H9 (cell line): Measurements from ENCODE around the gene CYP2C18. TPM values are rescaled to one million over a fixed set of nuclear protein-coding genes. Genes with fewer than 3 reads are reported as not detected.

Experiments
- DNase-seq: peaks from one replicate; pipeline ENCODE4 v3.0.0-alpha.2; 2017
- H2AFZ ChIP-seq: one replicate; pipeline ENCODE4 v1.6.1; 2013; ENCODE audit warnings: mild to moderate bottlenecking, low read length, control low read depth, moderate library complexity
- H2AK5ac ChIP-seq: 2 replicates; pipeline ENCODE4 v1.6.1; 2013; ENCODE audit warnings: low read length, control low read depth, mixed read lengths; ENCODE audit not compliant: insufficient read length
- H2BK120ac ChIP-seq: one replicate; pipeline ENCODE4 v1.6.1; 2013; ENCODE audit warnings: low read depth, mild to moderate bottlenecking, low read length, control low read depth, inconsistent platforms; ENCODE audit not compliant: poor library complexity, severe bottlenecking
- H2BK12ac ChIP-seq: 2 replicates; pipeline ENCODE4 v1.6.1; 2013; ENCODE audit warnings: low read length, control low read depth, mixed read lengths, low read depth; ENCODE audit not compliant: insufficient read length
- H2BK15ac ChIP-seq: 2 replicates; pipeline ENCODE4 v1.6.1; 2013; ENCODE audit warnings: low read depth, low read length, control low read depth
- H2BK20ac ChIP-seq: one replicate; pipeline ENCODE4 v1.6.1; 2013; ENCODE audit warnings: low read depth, mild to moderate bottlenecking, low read length, control low read depth, inconsistent platforms; ENCODE audit not compliant: poor library complexity, severe bottlenecking
- H2BK5ac ChIP-seq: 2 replicates; pipeline ENCODE4 v1.6.1; 2013; ENCODE audit warnings: low read length, control low read depth, mixed read lengths; ENCODE audit not compliant: insufficient read length
- H3K14ac ChIP-seq: 2 replicates; pipeline ENCODE4 v1.6.1; 2013; ENCODE audit warnings: low read length, control low read depth; ENCODE audit not compliant: insufficient read depth
- H3K18ac ChIP-seq: 2 replicates; pipeline ENCODE4 v1.6.1; 2013; ENCODE audit warnings: low read depth, mild to moderate bottlenecking, mixed read lengths, low read length, control low read depth; ENCODE audit not compliant: insufficient read length
- H3K23ac ChIP-seq: 2 replicates; pipeline ENCODE4 v1.6.1; 2013; ENCODE audit warnings: low read length, control low read depth, mixed read lengths, low read depth; ENCODE audit not compliant: insufficient read length
- H3K23me2 ChIP-seq: 2 replicates; pipeline ENCODE4 v1.6.1; 2013; ENCODE audit warnings: low read depth, mild to moderate bottlenecking, mixed read lengths, low read length, control low read depth; ENCODE audit not compliant: insufficient read length, poor library complexity, severe bottlenecking
- H3K27ac ChIP-seq: 2 replicates; pipeline ENCODE4 v1.5.1; 2013; ENCODE audit warnings: low read length, control low read depth, mixed read lengths, low read depth; ENCODE audit not compliant: insufficient read length
- H3K27me3 ChIP-seq: 2 replicates; pipeline ENCODE4 v1.6.1; 2013; ENCODE audit warnings: low read length, control low read depth, inconsistent platforms; ENCODE audit not compliant: insufficient read depth
- H3K4ac ChIP-seq: 2 replicates; pipeline ENCODE4 v1.6.1; 2013; ENCODE audit warnings: low read depth, mild to moderate bottlenecking, control low read depth, inconsistent platforms, low read length, moderate library complexity
- H3K4me1 ChIP-seq: 2 replicates; pipeline ENCODE4 v1.6.1; 2013; ENCODE audit warnings: low read length, control low read depth, inconsistent platforms; ENCODE audit not compliant: insufficient read depth
- H3K4me2 ChIP-seq: 2 replicates; pipeline ENCODE4 v1.6.1; 2013; ENCODE audit warnings: low read length, control low read depth, mixed read lengths; ENCODE audit not compliant: insufficient read length, insufficient read depth
- H3K56ac ChIP-seq: 2 replicates; pipeline ENCODE4 v1.6.1; 2013; ENCODE audit warnings: low read depth, mild to moderate bottlenecking, mixed read lengths, low read length, control low read depth; ENCODE audit not compliant: insufficient read length
- H3K79me1 ChIP-seq: 2 replicates; pipeline ENCODE4 v1.6.1; 2013; ENCODE audit warnings: low read depth, mild to moderate bottlenecking, moderate library complexity, low read length, control low read depth, inconsistent platforms; ENCODE audit not compliant: insufficient read depth, poor library complexity, severe bottlenecking
- H3K79me2 ChIP-seq: 2 replicates; pipeline ENCODE4 v1.6.1; 2013; ENCODE audit warnings: low read length, control low read depth, inconsistent platforms; ENCODE audit not compliant: insufficient read depth
- H3K9ac ChIP-seq: 2 replicates; pipeline ENCODE4 v1.6.1; 2013; ENCODE audit warnings: low read length, control low read depth, mixed read lengths; ENCODE audit not compliant: insufficient read length; ENCODE audit errors: extremely low read depth
- H3K9me3 ChIP-seq: one replicate; pipeline ENCODE4 v1.6.1; 2013; ENCODE audit warnings: low read depth, low read length, inconsistent platforms; ENCODE audit not compliant: control insufficient read depth
- H3T11ph ChIP-seq: one replicate; pipeline ENCODE4 v1.6.1; 2013; ENCODE audit warnings: mild to moderate bottlenecking, low read length, control low read depth, inconsistent platforms
- H4K20me1 ChIP-seq: one replicate; pipeline ENCODE4 v1.6.1; 2013; ENCODE audit not compliant: control insufficient read depth, insufficient read length, insufficient read depth
- H4K5ac ChIP-seq: 2 replicates; pipeline ENCODE4 v1.6.1; 2013; ENCODE audit warnings: low read depth, mild to moderate bottlenecking, mixed read lengths, low read length, control low read depth; ENCODE audit not compliant: insufficient read length
- H4K8ac ChIP-seq: replicated peaks from 2 replicates; pipeline ENCODE4 v1.6.1; 2013; ENCODE audit warnings: low read length, control low read depth, mixed read lengths, low read depth; ENCODE audit not compliant: insufficient read length
- H4K91ac ChIP-seq: 2 replicates; pipeline ENCODE4 v1.6.1; 2013; ENCODE audit warnings: low read depth, mild to moderate bottlenecking, moderate library complexity, mixed read lengths, low read length, control low read depth; ENCODE audit not compliant: insufficient read length
- H3K27ac Mint-ChIP-seq, 3 experiments: 2 replicates in 2 of 3; 3 replicates in 1 of 3; pipeline ENCODE4 v1.8.0; 2020 to 2021; ENCODE audit warnings: mixed read lengths in 3 of 3, mild to moderate bottlenecking in 1 of 3, moderate library complexity in 1 of 3
- H3K27me3 Mint-ChIP-seq: 2 replicates; pipeline ENCODE4 v1.8.0; 2021; ENCODE audit warnings: low read depth, mild to moderate bottlenecking, moderate library complexity, mixed read lengths
- H3K36me3 Mint-ChIP-seq, 3 experiments: 2 replicates in 2 of 3; 3 replicates in 1 of 3; pipeline ENCODE4 v1.8.0; 2020 to 2021; ENCODE audit warnings: low read depth in 3 of 3, mixed read lengths in 3 of 3; ENCODE audit not compliant: insufficient read depth in 1 of 3
- H3K4me1 Mint-ChIP-seq, 2 experiments: 2 replicates each; pipeline ENCODE4 v1.8.0; 2020; ENCODE audit warnings: mixed read lengths in 2 of 2
- H3K4me3 Mint-ChIP-seq, 2 experiments: 2 replicates in 1 of 2; 3 replicates in 1 of 2; pipeline ENCODE4 v1.8.0; 2020 to 2021; ENCODE audit warnings: mild to moderate bottlenecking in 2 of 2, mixed read lengths in 2 of 2, moderate library complexity in 1 of 2
- H3K9me3 Mint-ChIP-seq, 2 experiments: 2 replicates in 1 of 2; 3 replicates in 1 of 2; pipeline ENCODE4 v1.8.0; 2020; ENCODE audit warnings: mild to moderate bottlenecking in 2 of 2, mixed read lengths in 2 of 2, moderate library complexity in 1 of 2
- WGBS: extraction: QIAGEN DNeasy Blood & Tissue Kit; methylation state at CpG from one replicate; pipeline ENCODE4 v1.1.7; 2013; ENCODE audit warnings: missing lambda C conversion rate, low lambda C conversion rate, mixed read lengths; ENCODE audit not compliant: insufficient read length; ENCODE audit errors: extremely low coverage; 5-methylcytosine and 5-hydroxymethylcytosine counted together
- total RNA-seq: library from RNA; stranded (reverse); gene quantifications from 2 replicates; pipeline ENCODE4 v1.2.1, GENCODE V29; 2021
- TF ChIP-seq, protein P1 (sequence below): fragments of 200-600 bp; sonication (generic); conservative IDR thresholded peaks from 3 replicates; pipeline ENCODE4 v1.8.0; 2021; ENCODE audit warnings: antibody characterized with exemption, mild to moderate bottlenecking

CYP2C18 gene
- total RNA-seq, 1 experiment from 2014 or later, result 0.09 TPM

DNA sequence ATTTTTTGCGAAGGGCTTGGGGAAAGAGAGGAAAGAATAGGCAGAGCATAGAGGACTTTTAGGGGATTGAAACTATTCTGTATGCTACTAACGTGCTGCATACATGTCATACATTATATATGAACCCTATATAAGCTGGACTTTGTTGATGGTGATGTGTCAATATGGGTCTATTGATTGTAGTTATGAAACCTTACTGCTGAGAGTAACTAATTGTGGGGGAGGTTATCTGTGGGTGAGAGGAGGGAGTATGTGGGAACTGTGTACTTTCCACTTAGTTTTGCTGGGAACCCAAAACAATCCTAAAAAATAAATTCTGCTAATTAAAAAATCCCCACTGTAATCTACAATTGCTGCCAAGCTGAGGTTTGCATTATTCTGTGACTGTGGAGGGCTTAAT is 63.6 kb downstream of the CYP2C18 start:
- no peak overlapping the region for H3K4me3 Mint-ChIP-seq
- no peak overlapping the region for H2BK12ac ChIP-seq
- H3K27ac Mint-ChIP-seq, result no peak overlapping the region
- no peak overlapping the region for H3K14ac ChIP-seq
- H3K23ac ChIP-seq, result no peak overlapping the region
- DNase-seq, result no peak
- H4K20me1 ChIP-seq, result no peaks in the 10 kb centered on the region
- no peak overlapping the region for H2BK5ac ChIP-seq
- H2BK15ac ChIP-seq, result no peak overlapping the region
- H3K27me3 ChIP-seq, result no peaks in the 10 kb centered on the region
- H2BK20ac ChIP-seq, result no peak overlapping the region
- TF ChIP-seq, protein P1, sequence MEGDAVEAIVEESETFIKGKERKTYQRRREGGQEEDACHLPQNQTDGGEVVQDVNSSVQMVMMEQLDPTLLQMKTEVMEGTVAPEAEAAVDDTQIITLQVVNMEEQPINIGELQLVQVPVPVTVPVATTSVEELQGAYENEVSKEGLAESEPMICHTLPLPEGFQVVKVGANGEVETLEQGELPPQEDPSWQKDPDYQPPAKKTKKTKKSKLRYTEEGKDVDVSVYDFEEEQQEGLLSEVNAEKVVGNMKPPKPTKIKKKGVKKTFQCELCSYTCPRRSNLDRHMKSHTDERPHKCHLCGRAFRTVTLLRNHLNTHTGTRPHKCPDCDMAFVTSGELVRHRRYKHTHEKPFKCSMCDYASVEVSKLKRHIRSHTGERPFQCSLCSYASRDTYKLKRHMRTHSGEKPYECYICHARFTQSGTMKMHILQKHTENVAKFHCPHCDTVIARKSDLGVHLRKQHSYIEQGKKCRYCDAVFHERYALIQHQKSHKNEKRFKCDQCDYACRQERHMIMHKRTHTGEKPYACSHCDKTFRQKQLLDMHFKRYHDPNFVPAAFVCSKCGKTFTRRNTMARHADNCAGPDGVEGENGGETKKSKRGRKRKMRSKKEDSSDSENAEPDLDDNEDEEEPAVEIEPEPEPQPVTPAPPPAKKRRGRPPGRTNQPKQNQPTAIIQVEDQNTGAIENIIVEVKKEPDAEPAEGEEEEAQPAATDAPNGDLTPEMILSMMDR, result no peak
- peaks cover 2% of the 10 kb centered on the region; the same call in 1 of the 2 replicates for H3K27me3 Mint-ChIP-seq
- no peak overlapping the region for H3T11ph ChIP-seq
- H3K4me2 ChIP-seq, result no peak overlapping the region
- H3K36me3 Mint-ChIP-seq, result peaks cover 6 to 8% (median 7%) of the 10 kb centered on the region in 3 experiments
- no peak overlapping the region for H4K8ac ChIP-seq
- no peak overlapping the region for H3K27ac ChIP-seq
- no peak overlapping the region for H4K5ac ChIP-seq
- no peak overlapping the region for H3K18ac ChIP-seq
- H3K56ac ChIP-seq, result no peak overlapping the region
- no peaks in the 10 kb centered on the region for H3K4me1 Mint-ChIP-seq
- no peak overlapping the region for H2AFZ ChIP-seq
- H3K4ac ChIP-seq, result no peak overlapping the region
- peaks cover 9% of the 10 kb centered on the region for H3K9me3 ChIP-seq
- H4K91ac ChIP-seq, result no peak overlapping the region
- peaks cover 38 to 48% of the 10 kb centered on the region in 2 experiments for H3K9me3 Mint-ChIP-seq
- no peak overlapping the region for H3K9ac ChIP-seq
- no peak overlapping the region for H2AK5ac ChIP-seq
- H3K23me2 ChIP-seq, result no peaks in the 10 kb centered on the region
- no CpG with 5 or more reads among the region's 2 CpGs for WGBS
- no peaks in the 10 kb centered on the region for H3K79me1 ChIP-seq
- no peaks in the 10 kb centered on the region for H3K4me1 ChIP-seq
- H2BK120ac ChIP-seq, result no peak overlapping the region
- H3K79me2 ChIP-seq, result no peaks in the 10 kb centered on the region
